ENCODE results near the gene OXA1L. TPM values are rescaled to one million over a fixed set of nuclear protein-coding genes. Genes with fewer than 3 reads are reported as not detected.
A peak's percentile ranks its signal among the peaks of the same experiment; 100 is the strongest.

OXA1L gene
- total and polyA plus RNA-seq, 2 of the 13 experiments (the other 11 are each of a cell fraction or from before 2014, with no cell fraction given), result 230 to 589 TPM

DNA sequence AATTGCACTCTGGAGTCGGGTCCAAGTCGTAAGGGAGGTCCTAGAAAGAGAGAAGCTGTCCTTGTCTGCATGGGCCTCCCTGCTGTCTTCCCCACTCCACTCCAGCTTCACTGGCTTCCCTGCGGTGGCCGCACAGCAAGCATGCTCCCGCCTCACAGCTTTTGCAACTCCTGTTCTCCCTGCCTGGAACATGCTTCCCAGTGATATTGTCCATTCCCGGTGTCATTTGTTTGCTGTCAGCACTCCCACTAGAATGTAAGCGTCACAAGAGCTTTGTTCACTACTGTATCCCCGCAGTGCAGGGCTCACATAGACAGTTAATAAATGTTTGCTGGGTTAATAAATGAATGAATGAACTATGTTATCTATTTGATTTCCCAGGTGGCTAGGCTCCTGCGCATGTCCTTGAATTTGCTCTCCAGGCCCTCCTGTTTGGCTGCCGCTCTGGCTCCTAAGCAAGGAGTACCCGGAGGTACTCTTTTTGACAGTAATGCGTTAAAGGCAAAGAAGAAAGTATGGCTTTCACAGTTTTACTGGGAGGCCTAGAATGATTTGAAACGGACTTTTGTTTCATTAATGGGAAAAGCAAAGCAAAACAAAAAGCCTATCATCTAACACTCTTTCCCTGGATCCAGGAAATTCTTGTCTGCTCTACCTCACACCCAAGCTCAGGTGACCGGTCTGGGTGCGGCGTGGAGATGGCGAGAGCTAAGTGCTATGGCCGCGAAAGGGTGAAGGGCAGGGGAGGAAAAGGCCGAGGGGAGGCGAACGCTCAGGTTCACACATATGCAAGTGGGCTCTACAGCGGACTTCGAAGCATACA is 54.9 kb downstream of the OXA1L start (continued):
- TF ChIP-seq PHB2 (IDR thresholded peaks at IDR 0.05; ENCODE audit: partially characterized antibody) (no peak), ZNF616 (CRISPR knock-in tag; IDR thresholded peaks at IDR 0.05; ENCODE audit: low read depth) (peak; percentile 92), KMT2A (CRISPR knock-in tag; IDR thresholded peaks at IDR 0.05) (peak; percentile 62; the same call in 1 of the 2 replicates), SALL2 (CRISPR knock-in tag; IDR thresholded peaks at IDR 0.05) (no peak), ZBTB2 (CRISPR knock-in tag; IDR thresholded peaks at IDR 0.05; ENCODE audit: low read depth) (no peak), RERE (CRISPR knock-in tag; IDR thresholded peaks at IDR 0.05; ENCODE audit: low read depth) (no peak), ZNF83 (CRISPR knock-in tag; IDR thresholded peaks at IDR 0.05; ENCODE audit: borderline replicate concordance) (0 out of 2 replicates have a peak, but pooled peaks have one; percentile 80), NKX3-1 (CRISPR knock-in tag; IDR thresholded peaks at IDR 0.05) (peak; percentile 64; the same call in 1 of the 2 replicates), ZNF598 (CRISPR knock-in tag; IDR thresholded peaks at IDR 0.05; ENCODE audit: borderline replicate concordance) (peak; percentile 84; the same call in 1 of the 2 replicates), KLF9 (CRISPR knock-in tag; IDR thresholded peaks at IDR 0.05; ENCODE audit: low read depth) (peak; percentile 94), HES4 (CRISPR knock-in tag; IDR thresholded peaks at IDR 0.05; ENCODE audit: borderline replicate concordance) (peak; percentile 83), ETV5 (CRISPR knock-in tag; IDR thresholded peaks at IDR 0.05; ENCODE audit: borderline replicate concordance) (0 out of 2 replicates have a peak, but pooled peaks have one; percentile 46), ZNF329 (CRISPR knock-in tag; IDR thresholded peaks at IDR 0.05; ENCODE audit: low read depth) (no peak), PBX2 (CRISPR knock-in tag; IDR thresholded peaks at IDR 0.05) (no peak), ZSCAN5A (CRISPR knock-in tag; IDR thresholded peaks at IDR 0.05; ENCODE audit: borderline replicate concordance) (no peak), ZKSCAN5 (CRISPR knock-in tag; IDR thresholded peaks at IDR 0.05) (no peak), PITX1 (CRISPR knock-in tag; IDR thresholded peaks at IDR 0.05) (peak; percentile 65), CENPX (CRISPR knock-in tag; IDR thresholded peaks at IDR 0.05) (no peak), CEBPG (CRISPR knock-in tag; IDR thresholded peaks at IDR 0.05) (peak; percentile 75), PAX8 (CRISPR knock-in tag; IDR thresholded peaks at IDR 0.05; ENCODE audit: borderline replicate concordance) (peak; percentile 91; the same call in 1 of the 2 replicates)

Measured in HepG2 (cell line).